ENCODE data around the gene DIDO1. TPM values are rescaled to one million over a fixed set of nuclear protein-coding genes. Genes with fewer than 3 reads are reported as not detected.

The DIDO1 gene
- total and polyA plus RNA-seq, 2 of the 13 experiments (the other 11 are each of a cell fraction or from before 2014, with no cell fraction given): 75.0 to 75.1 TPM

DNA sequence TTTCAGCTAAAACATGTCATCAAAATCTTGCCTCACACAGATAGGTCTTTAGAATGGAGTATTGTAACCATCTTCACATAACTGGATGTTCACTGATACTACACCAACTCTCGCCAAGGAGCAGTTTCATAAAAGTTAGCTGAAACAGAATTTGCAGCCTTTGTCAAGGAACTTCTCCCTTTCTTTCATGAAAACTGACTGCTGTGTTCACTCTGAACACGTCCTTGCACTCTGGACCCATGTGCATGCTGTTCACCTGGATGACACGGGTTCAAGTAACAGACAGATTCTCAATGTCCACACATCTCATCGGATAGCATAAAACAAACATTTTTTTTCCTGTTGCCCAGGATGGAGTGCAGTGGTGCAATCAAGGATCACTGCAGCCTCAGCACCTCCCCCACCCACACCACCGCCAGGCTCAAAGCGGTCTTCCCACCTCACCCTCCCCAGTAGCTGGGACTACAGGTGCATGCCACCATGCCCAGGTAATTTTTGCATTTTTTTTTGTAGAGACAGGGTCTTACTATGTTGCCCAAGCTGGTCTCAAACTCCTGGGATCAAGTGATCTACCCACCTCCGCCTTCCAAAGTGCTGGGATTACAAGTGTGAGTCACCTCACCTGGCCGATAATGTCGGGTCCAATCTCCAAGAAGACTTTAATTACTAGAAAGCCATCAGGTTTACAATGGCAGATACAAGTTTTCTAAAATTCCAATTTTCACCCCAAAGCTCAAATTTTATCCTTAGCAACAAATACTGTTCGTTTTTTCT is 9.4 kb downstream of the DIDO1 start (continued):
- TF ChIP-seq, protein P1, sequence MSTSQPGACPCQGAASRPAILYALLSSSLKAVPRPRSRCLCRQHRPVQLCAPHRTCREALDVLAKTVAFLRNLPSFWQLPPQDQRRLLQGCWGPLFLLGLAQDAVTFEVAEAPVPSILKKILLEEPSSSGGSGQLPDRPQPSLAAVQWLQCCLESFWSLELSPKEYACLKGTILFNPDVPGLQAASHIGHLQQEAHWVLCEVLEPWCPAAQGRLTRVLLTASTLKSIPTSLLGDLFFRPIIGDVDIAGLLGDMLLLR (CRISPR knock-in tag; IDR thresholded peaks at IDR 0.05): no peak
- TF ChIP-seq ATF1 (CRISPR knock-in tag; IDR thresholded peaks at IDR 0.05) (peak; percentile 66; the same call in 1 of the 2 replicates), HOXA9 (CRISPR knock-in tag; IDR thresholded peaks at IDR 0.05; ENCODE audit: borderline replicate concordance) (0 out of 2 replicates have a peak, but pooled peaks have one; percentile 34), BHLHE40 (IDR thresholded peaks at IDR 0.05; ENCODE audit: low read length) (peak; percentile 58; the same call in 1 of the 2 replicates), ARNT2 (CRISPR knock-in tag; IDR thresholded peaks at IDR 0.05; ENCODE audit: low read depth) (peak; percentile 81; the same call in 1 of the 2 replicates), ZNF558 (CRISPR knock-in tag; IDR thresholded peaks at IDR 0.05; ENCODE audit: borderline replicate concordance) (no peak), JARID2 (CRISPR knock-in tag; IDR thresholded peaks at IDR 0.05; ENCODE audit: insufficient replicate concordance) (peak; percentile 17), ZNF530 (CRISPR knock-in tag; IDR thresholded peaks at IDR 0.05; ENCODE audit: low read depth) (no peak), KLF11 (CRISPR knock-in tag; IDR thresholded peaks at IDR 0.05) (peak; percentile 83; the same call in 1 of the 2 replicates), SYNCRIP (IDR thresholded peaks at IDR 0.05; ENCODE audit: insufficient read depth, low read depth, low read length) (no peak), ZNF619 (CRISPR knock-in tag; IDR thresholded peaks at IDR 0.05) (peak; percentile 84; the same call in 1 of the 2 replicates), RARA (CRISPR knock-in tag; IDR thresholded peaks at IDR 0.05) (peak; percentile 97)
- TF ChIP-seq, protein P2, sequence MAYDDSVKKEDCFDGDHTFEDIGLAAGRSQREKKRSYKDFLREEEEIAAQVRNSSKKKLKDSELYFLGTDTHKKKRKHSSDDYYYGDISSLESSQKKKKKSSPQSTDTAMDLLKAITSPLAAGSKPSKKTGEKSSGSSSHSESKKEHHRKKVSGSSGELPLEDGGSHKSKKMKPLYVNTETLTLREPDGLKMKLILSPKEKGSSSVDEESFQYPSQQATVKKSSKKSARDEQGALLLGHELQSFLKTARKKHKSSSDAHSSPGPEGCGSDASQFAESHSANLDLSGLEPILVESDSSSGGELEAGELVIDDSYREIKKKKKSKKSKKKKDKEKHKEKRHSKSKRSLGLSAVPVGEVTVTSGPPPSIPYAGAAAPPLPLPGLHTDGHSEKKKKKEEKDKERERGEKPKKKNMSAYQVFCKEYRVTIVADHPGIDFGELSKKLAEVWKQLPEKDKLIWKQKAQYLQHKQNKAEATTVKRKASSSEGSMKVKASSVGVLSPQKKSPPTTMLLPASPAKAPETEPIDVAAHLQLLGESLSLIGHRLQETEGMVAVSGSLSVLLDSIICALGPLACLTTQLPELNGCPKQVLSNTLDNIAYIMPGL (CRISPR knock-in tag; IDR thresholded peaks at IDR 0.05; ENCODE audit: borderline replicate concordance in 1 of 2, low read depth in 1 of 2): peak; percentile 82 to 92
- TF ChIP-seq, protein P3, sequence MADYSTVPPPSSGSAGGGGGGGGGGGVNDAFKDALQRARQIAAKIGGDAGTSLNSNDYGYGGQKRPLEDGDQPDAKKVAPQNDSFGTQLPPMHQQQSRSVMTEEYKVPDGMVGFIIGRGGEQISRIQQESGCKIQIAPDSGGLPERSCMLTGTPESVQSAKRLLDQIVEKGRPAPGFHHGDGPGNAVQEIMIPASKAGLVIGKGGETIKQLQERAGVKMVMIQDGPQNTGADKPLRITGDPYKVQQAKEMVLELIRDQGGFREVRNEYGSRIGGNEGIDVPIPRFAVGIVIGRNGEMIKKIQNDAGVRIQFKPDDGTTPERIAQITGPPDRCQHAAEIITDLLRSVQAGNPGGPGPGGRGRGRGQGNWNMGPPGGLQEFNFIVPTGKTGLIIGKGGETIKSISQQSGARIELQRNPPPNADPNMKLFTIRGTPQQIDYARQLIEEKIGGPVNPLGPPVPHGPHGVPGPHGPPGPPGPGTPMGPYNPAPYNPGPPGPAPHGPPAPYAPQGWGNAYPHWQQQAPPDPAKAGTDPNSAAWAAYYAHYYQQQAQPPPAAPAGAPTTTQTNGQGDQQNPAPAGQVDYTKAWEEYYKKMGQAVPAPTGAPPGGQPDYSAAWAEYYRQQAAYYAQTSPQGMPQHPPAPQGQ (CRISPR knock-in tag; IDR thresholded peaks at IDR 0.05; ENCODE audit: borderline replicate concordance): peak; percentile 98
- TF ChIP-seq, protein P4, sequence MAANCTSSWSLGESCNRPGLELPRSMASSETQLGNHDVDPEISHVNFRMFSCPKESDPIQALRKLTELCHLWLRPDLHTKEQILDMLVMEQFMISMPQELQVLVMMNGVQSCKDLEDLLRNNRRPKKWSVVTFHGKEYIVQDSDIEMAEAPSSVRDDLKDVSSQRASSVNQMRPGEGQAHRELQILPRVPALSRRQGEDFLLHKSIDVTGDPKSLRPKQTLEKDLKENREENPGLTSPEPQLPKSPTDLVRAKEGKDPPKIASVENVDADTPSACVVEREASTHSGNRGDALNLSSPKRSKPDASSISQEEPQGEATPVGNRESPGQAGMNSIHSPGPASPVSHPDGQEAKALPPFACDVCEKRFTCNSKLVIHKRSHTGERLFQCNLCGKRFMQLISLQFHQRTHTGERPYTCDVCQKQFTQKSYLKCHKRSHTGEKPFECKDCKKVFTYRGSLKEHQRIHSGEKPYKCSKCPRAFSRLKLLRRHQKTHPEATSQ (CRISPR knock-in tag; IDR thresholded peaks at IDR 0.05; ENCODE audit: borderline replicate concordance): peak; percentile 93; the same call in 1 of the 2 replicates
- TF ChIP-seq, protein P5, sequence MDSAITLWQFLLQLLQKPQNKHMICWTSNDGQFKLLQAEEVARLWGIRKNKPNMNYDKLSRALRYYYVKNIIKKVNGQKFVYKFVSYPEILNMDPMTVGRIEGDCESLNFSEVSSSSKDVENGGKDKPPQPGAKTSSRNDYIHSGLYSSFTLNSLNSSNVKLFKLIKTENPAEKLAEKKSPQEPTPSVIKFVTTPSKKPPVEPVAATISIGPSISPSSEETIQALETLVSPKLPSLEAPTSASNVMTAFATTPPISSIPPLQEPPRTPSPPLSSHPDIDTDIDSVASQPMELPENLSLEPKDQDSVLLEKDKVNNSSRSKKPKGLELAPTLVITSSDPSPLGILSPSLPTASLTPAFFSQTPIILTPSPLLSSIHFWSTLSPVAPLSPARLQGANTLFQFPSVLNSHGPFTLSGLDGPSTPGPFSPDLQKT (CRISPR knock-in tag; IDR thresholded peaks at IDR 0.05; ENCODE audit: borderline replicate concordance): no peak
- TF ChIP-seq, protein P6, sequence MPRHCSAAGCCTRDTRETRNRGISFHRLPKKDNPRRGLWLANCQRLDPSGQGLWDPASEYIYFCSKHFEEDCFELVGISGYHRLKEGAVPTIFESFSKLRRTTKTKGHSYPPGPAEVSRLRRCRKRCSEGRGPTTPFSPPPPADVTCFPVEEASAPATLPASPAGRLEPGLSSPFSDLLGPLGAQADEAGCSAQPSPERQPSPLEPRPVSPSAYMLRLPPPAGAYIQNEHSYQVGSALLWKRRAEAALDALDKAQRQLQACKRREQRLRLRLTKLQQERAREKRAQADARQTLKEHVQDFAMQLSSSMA (CRISPR knock-in tag; IDR thresholded peaks at IDR 0.05): peak; percentile 67; the same call in 1 of the 2 replicates

Data from HepG2 (cell line).